WERI-Rb-1 (cell line): ENCODE results near the gene GZMM.

ENCODE experiments used
- DNase-seq: peaks from one replicate; pipeline ENCODE4 v3.0.0-alpha.2; 2020
- H3K27ac ChIP-seq: fragments of 250-450 bp; sonication (Bioruptor Pico); 2 replicates; pipeline ENCODE4 v1.5.1; 2020; ENCODE audit warnings: mild to moderate bottlenecking, moderate library complexity
- H3K27me3 ChIP-seq: fragments of 250-450 bp; sonication (Bioruptor Pico); 2 replicates; pipeline ENCODE4 v1.5.1; 2021; ENCODE audit warnings: mild to moderate bottlenecking, low read depth, moderate library complexity; ENCODE audit not compliant: insufficient read depth, severe bottlenecking
- H3K36me3 ChIP-seq: fragments of 250-450 bp; sonication (Bioruptor Pico); 2 replicates; pipeline ENCODE4 v1.5.1; 2020; ENCODE audit warnings: mild to moderate bottlenecking, moderate library complexity
- H3K4me3 ChIP-seq: 2 replicates; pipeline ENCODE4 v1.5.1; 2011; ENCODE audit warnings: low read depth, mild to moderate bottlenecking, control low read depth, low read length
- H3K9me3 ChIP-seq: fragments of 250-450 bp; sonication (Bioruptor Pico); 2 replicates; pipeline ENCODE4 v1.5.1; 2021; ENCODE audit warnings: mild to moderate bottlenecking, moderate library complexity; ENCODE audit not compliant: severe bottlenecking
- TF ChIP-seq, protein P1 (sequence below): IDR thresholded peaks from 2 replicates; pipeline ENCODE4 v1.5.1; 2011; ENCODE audit warnings: low read depth, mild to moderate bottlenecking, control low read depth, inconsistent platforms, low read length

GZMM gene

GRCh38 chr19:536881-537404, 6.9 kb upstream of the GZMM start:
- peaks cover 56% of the 10 kb centered on the region for H3K36me3 ChIP-seq
- H3K9me3 ChIP-seq, result no peaks in the 10 kb centered on the region
- no peaks in the 10 kb centered on the region for H3K27me3 ChIP-seq
- no peak overlapping the region for H3K4me3 ChIP-seq
- DNase-seq, result no peak
- H3K27ac ChIP-seq, result no peak overlapping the region
- TF ChIP-seq, protein P1, sequence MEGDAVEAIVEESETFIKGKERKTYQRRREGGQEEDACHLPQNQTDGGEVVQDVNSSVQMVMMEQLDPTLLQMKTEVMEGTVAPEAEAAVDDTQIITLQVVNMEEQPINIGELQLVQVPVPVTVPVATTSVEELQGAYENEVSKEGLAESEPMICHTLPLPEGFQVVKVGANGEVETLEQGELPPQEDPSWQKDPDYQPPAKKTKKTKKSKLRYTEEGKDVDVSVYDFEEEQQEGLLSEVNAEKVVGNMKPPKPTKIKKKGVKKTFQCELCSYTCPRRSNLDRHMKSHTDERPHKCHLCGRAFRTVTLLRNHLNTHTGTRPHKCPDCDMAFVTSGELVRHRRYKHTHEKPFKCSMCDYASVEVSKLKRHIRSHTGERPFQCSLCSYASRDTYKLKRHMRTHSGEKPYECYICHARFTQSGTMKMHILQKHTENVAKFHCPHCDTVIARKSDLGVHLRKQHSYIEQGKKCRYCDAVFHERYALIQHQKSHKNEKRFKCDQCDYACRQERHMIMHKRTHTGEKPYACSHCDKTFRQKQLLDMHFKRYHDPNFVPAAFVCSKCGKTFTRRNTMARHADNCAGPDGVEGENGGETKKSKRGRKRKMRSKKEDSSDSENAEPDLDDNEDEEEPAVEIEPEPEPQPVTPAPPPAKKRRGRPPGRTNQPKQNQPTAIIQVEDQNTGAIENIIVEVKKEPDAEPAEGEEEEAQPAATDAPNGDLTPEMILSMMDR, result no peak

DNA sequence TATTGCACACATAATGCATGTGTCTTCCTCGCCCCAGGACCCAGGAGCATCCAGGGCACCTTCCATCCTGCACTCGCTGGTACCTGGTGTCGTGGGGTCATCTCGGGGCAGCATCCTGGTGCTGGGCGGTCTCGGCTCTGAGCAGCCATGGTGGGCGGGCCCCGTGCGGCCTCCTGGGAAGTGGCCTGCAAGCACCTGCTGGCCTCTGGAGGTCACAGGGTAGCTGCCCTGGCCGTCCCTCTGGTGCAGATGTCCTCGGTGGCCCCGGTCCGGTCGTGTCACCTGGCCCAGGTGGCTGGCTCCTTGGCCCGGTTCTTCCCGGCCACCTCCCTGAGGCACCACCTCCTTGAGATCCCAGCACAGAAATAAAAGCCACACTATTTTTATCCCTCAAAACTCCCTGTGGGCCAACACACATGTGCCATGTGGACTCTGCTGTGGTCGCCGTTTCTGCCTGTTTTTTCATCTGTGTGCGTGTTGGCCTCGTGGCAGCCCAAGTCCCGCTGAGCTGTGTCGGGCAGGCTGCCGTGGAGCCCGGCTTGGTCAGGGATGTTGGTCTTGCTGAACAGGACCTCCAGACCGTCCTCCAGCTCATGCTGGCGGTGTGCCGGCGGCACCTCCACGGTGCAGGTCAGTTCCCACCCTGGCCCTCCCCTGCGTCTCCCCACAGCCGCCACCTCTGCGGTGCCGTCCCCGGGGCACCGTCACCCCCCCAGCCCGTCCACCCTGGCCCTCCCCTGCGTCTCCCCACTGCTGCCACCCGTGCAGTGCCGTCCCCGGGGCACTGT, 5.0 kb upstream of the GZMM start:
- no peak overlapping the region for H3K27ac ChIP-seq
- TF ChIP-seq, protein P1, result no peak
- no peaks in the 10 kb centered on the region for H3K27me3 ChIP-seq

DNA sequence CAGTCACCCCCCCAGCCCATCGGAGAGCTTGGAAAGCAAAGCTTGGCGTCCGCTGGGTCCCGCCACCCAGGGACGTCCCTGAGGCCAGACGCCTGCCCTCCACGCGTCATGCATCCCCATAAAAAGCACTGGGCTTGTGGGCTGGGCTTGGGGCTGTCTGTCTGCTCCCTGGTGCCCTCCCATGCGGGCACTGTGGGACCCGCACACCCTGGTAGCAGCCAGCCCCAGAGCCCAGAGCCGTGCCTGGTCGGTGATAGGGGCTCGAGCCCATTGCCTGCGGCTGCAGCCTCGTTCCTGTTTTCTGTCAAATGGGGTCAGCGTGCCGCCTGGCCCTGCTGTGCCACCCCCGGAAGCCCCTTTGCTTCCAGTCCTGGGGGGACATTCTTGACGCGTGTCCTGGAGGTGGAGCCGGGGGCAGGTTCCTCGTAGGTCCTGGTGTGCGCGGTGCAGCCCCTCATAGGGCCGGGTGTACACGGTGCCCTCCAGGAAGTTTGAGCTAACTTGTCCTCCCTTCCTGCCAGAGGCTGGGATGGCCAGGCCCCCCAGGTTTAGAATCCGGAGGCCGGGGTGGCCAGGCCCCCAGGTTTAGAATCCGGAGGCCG, 4.3 kb upstream of the GZMM start:
- H3K4me3 ChIP-seq, result no peak overlapping the region
- H3K27me3 ChIP-seq, result no peaks in the 10 kb centered on the region
- H3K9me3 ChIP-seq, result no peaks in the 10 kb centered on the region
- TF ChIP-seq, protein P1, result no peak
- no peak for DNase-seq
- H3K27ac ChIP-seq, result no peak overlapping the region
- peaks cover 64% of the 10 kb centered on the region for H3K36me3 ChIP-seq

More for the DNA sequence above, 5.0 kb upstream of the GZMM start:
- no peak overlapping the region for H3K4me3 ChIP-seq
- peaks cover 66% of the 10 kb centered on the region for H3K36me3 ChIP-seq
- DNase-seq, result no peak
- no peaks in the 10 kb centered on the region for H3K9me3 ChIP-seq

DNA sequence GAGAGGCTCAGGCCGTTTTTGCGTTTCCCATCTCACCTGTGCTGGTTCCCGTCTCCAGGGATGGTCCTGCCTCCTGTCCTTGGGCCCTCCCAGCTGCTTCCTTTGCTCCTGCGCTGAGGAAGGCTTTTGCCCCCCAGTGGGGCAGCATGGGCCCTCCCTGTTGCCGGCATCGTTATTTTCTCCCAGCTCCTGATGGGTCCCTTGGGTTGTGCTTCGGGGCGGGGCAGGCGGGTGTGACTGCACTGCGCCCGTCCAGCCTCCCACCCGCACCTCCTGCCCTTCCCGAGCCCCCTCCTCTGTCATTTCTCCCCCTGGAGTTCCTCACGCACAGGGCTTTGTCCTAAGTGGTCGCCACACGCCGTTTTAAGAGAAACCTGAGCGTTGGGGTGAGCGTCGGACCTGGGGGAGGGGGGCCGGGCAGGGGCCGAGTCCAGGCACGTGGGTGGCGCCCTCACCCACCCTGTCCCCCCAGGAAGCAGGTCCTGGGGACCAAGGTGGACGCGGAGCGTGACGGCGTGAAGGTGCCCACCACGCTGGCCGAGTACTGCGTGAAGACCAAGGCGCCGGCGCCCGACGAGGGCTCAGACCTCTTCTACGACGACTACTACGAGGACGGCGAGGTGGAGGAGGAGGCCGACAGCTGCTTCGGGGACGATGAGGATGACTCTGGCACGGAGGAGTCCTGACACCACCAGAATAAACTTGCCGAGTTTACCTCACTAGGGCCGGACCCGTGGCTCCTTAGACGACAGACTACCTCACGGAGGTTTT, 2.8 kb upstream of the GZMM start:
- Histone ChIP-seq H3K27me3 (no peaks in the 10 kb centered on the region), H3K36me3 (peaks cover 54% of the 10 kb centered on the region), H3K4me3 (no peak overlapping the region), H3K9me3 (no peaks in the 10 kb centered on the region), H3K27ac (no peak overlapping the region)
- no peak for DNase-seq
- TF ChIP-seq, protein P1, result no peak

- DNase-seq, result no peak
- Histone ChIP-seq H3K27ac (no peak overlapping the region), H3K4me3 (no peak overlapping the region), H3K9me3 (no peaks in the 10 kb centered on the region), H3K27me3 (no peaks in the 10 kb centered on the region), H3K36me3 (peaks cover 47% of the 10 kb centered on the region)
- TF ChIP-seq, protein P1, result no peak
Measured at GRCh38 chr19:541699-542098, 2.2 kb upstream of the GZMM start.
